SJSA1 (cell line): ENCODE results near the gene DCUN1D2. TPM values are rescaled to one million over a fixed set of nuclear protein-coding genes. Genes with fewer than 3 reads are reported as not detected.
A peak's percentile ranks its signal among the peaks of the same experiment; 100 is the strongest.

Experiments
- DNase-seq, 2 experiments: peaks; one replicate each; pipeline ENCODE4 v3.0.0-alpha.2; 2015 to 2020; ENCODE audit warnings: low spot score in 2 of 2, low read depth in 1 of 2
- H3K27ac ChIP-seq: fragments of 250-450 bp; sonication (Bioruptor Pico); 2 replicates; pipeline ENCODE4 v1.5.1; 2020; ENCODE audit warnings: mild to moderate bottlenecking, moderate library complexity
- H3K27me3 ChIP-seq: fragments of 250-450 bp; sonication (Bioruptor Pico); replicated peaks from 2 replicates; pipeline ENCODE4 v1.5.1; 2020; ENCODE audit warnings: mild to moderate bottlenecking, moderate library complexity
- H3K36me3 ChIP-seq: fragments of 250-450 bp; sonication (Bioruptor Pico); 2 replicates; pipeline ENCODE4 v1.5.1; 2020; ENCODE audit warnings: mild to moderate bottlenecking
- H3K4me1 ChIP-seq: fragments of 250-450 bp; sonication (Bioruptor Pico); replicated peaks from 2 replicates; pipeline ENCODE4 v1.6.1; 2021; ENCODE audit warnings: mild to moderate bottlenecking
- H3K4me3 ChIP-seq: fragments of 250-450 bp; sonication (Bioruptor Pico); 2 replicates; pipeline ENCODE4 v1.5.1; 2020; ENCODE audit warnings: mild to moderate bottlenecking
- H3K9me3 ChIP-seq: fragments of 250-450 bp; sonication (Bioruptor Pico); replicated peaks from 2 replicates; pipeline ENCODE4 v1.5.1; 2020; ENCODE audit warnings: mild to moderate bottlenecking
- total RNA-seq: library from RNA; depleted of rRNA; stranded (reverse); fragments of >200 nt; shearing (Covaris generic); gene quantifications from 2 replicates; pipeline ENCODE4 v1.2.3, GENCODE V29; 2014

DCUN1D2 gene
- total RNA-seq, 1 experiment from 2014 or later = 10.7 TPM

DNA sequence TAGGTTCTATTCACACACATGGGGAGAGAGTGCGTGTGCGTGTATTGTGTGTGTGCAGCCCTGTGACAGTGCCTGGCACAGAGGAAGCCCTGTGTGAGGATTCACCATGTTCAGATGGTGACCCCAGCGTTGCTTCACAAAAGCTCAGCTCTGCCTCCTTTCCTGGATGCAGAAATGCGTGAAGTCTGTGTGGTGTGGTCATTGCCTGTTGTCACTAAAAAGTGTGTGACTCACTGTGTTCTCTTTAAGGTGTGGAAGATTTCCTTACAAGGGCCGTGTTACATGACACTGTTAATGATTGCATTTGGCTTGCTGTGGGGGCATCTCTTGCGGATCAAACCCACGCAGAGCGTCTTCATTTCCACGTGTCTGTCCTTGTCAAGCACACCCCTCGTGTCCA, 19.5 kb upstream of the DCUN1D2 start:
- Histone ChIP-seq H3K27me3 (no peaks in the 10 kb centered on the region), H3K4me3 (no peak overlapping the region), H3K4me1 (no peaks in the 10 kb centered on the region), H3K36me3 (peaks cover 57% of the 10 kb centered on the region), H3K9me3 (no peaks in the 10 kb centered on the region), H3K27ac (no peak overlapping the region)
- DNase-seq = no peak

DNA sequence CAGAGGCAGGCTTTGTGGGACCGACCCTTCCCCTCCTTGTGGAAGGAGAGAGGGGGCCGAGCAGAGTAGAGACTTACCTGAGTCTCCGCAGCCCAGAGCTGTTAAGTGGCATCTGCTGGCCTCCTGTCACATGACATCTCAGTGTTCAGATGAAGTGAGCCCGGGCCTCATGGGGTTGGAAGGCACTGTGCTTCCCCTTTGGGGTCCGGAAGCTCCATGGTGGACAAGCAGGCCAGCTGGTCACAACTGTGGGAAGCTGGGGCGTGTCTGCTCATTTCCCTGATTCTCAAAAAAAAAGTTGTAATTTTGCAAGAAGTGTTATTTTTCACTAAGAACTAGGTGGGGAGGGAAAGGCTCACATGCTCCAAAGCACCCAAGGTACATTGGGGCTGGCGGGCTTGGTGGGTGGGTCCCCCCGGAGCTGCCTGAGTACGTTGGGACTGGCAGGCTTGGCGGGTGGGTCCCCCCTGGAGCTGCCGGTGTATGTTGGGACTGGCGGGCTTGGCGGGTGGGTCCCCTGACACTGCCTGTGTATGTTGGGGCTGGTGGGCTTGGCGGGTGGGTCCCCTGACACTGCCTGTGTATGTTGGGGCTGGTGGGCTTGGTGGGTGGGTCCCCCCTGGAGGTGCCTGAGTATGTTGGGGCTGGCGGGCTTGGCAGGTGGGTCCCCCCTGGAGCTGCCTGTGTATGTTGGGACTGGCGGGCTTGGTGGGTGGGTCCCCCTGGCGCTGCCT, 18.2 kb upstream of the DCUN1D2 start:
- no peak for DNase-seq
- Histone ChIP-seq H3K4me3 (no peak overlapping the region), H3K27ac (no peak overlapping the region), H3K4me1 (no peaks in the 10 kb centered on the region), H3K27me3 (no peaks in the 10 kb centered on the region), H3K36me3 (peaks cover 63% of the 10 kb centered on the region), H3K9me3 (no peaks in the 10 kb centered on the region)

DNA sequence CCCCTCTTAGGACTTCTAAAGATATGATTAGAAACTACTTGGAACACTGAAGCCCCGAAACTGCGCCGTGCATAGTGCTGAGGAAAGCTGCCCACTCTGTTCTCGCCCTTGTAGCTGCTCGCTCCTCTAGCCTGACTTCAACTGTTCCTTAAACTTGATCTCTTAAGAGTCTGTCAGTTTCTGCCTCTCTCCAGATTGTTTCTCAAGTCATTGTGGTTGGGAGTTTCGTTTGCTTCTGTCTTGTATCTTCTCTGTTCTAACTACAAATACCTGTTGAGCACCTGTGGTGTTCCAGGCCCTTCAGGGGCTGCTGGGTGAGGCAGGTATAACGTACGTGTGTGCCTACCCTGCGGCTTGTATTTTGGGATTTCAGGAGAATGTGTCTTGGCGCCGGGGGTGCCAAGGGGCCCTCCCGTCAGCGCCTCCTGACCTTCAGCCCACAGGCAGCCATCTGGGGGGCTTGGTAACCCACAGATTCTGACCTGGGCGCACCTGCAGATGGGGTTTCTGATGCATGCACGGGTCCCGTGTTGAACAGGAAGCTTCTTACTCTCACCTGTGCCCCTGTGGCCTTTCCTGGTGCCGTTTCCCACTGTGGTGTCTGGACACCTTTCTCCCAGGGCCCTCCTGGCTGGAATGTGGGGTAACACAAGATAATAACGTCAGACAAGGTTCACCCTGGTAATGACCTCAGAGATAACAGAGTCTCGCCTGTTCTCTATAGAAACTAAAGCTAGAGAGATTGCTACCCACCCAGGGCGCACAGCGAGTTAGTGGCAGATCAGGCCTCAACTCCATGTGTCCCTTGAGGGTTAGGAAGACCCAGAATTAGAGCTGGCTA, 17.2 kb upstream of the DCUN1D2 start:
- H3K9me3 ChIP-seq = no peaks in the 10 kb centered on the region
- no peak overlapping the region for H3K4me3 ChIP-seq
- H3K27ac ChIP-seq = no peak overlapping the region
- peaks cover 65% of the 10 kb centered on the region for H3K36me3 ChIP-seq
- no peaks in the 10 kb centered on the region for H3K27me3 ChIP-seq
- no peak for DNase-seq
- H3K4me1 ChIP-seq = no peaks in the 10 kb centered on the region

DNA sequence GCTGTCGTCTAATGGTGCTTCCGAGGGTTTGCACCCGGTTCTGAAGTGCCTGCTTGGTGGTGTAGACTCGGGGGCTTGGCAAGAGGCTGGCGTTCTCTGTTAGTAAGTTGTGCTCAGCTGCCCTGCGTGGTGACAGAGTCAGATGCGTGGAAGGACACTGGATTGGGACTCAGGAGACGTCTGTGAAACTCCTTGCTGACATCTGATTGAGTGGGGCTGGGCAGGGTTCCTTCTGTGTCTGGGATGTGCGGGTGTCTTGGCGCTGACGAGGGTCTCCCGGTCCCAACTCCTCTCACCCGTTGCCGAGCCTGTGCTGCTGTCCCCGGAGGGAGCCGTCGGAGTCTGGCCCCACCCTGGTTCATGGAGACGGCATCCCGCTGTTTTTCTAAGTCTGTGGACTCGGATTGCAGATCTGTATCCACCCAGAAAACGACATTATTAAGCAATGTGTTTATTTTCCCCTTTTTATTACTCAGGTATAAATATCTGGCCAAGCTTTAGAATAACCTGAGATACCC, 16.4 kb upstream of the DCUN1D2 start:
- Histone ChIP-seq H3K36me3 (peaks cover 73% of the 10 kb centered on the region), H3K9me3 (no peaks in the 10 kb centered on the region), H3K27me3 (no peaks in the 10 kb centered on the region), H3K4me1 (no peaks in the 10 kb centered on the region), H3K4me3 (no peak overlapping the region), H3K27ac (no peak overlapping the region)
- no peak for DNase-seq

DNA sequence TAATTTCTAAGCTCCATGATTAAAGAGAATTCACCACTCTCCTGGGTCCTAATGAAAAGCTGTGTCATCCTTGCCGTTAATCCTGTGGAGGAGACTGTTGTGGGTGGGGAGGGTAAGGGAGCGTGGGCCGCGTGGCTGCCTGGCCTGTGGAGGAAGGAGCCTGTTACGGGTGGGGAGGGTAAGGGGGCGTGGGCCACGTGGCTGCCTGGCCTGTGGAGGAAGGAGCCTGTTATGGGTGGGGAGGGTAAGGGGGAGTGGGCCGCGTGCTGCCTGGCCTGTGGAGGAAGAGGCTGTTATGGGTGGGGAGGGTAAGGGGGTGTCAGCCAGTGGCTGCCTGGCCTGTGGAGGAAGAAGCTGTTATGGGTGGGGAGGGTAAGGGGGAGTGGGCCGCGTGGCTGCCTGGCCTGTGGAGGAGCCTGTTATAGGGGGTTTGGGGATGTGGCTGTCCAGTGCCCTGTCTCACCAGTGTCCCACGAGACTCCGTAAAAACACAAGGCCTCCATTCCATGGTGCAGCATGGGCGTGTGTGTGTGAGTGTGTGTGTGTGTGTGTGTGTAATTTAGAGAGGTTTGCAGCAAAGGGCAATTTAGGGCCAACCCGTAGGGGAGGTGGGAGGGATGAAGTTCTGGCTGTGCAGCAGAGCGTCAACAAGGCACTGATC, 15.6 kb upstream of the DCUN1D2 start:
- no peaks in the 10 kb centered on the region for H3K4me1 ChIP-seq
- H3K27me3 ChIP-seq = no peaks in the 10 kb centered on the region
- no peak overlapping the region for H3K27ac ChIP-seq
- no peaks in the 10 kb centered on the region for H3K9me3 ChIP-seq
- H3K4me3 ChIP-seq = no peak overlapping the region
- peaks cover 75% of the 10 kb centered on the region for H3K36me3 ChIP-seq
- no peak for DNase-seq

DNA sequence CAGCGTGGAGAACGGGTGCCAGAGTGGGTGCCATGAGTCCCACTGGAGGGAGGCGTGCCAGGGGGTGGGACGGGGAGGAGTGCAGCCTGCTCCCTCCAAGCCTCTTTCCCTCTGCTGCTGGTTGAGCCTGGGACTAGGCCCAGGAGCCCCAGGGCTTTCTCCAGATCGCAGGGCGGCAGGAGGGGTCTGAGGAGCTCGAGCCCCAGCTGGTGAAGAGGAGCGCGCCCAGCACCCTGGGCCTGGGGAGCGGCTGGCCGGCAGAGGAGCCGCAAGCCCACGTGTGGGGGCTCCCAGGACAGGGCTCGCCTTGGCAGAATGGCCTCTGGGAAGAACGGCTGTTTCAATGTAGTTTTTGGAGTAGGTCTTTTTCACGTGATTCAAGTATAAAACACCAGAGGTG, 12.2 kb upstream of the DCUN1D2 start:
- no peaks in the 10 kb centered on the region for H3K27me3 ChIP-seq
- H3K27ac ChIP-seq = no peak overlapping the region
- no peaks in the 10 kb centered on the region for H3K9me3 ChIP-seq
- DNase-seq = no peak
- peaks cover 87% of the 10 kb centered on the region for H3K36me3 ChIP-seq
- H3K4me3 ChIP-seq = no peak overlapping the region
- H3K4me1 ChIP-seq = no peaks in the 10 kb centered on the region

DNA sequence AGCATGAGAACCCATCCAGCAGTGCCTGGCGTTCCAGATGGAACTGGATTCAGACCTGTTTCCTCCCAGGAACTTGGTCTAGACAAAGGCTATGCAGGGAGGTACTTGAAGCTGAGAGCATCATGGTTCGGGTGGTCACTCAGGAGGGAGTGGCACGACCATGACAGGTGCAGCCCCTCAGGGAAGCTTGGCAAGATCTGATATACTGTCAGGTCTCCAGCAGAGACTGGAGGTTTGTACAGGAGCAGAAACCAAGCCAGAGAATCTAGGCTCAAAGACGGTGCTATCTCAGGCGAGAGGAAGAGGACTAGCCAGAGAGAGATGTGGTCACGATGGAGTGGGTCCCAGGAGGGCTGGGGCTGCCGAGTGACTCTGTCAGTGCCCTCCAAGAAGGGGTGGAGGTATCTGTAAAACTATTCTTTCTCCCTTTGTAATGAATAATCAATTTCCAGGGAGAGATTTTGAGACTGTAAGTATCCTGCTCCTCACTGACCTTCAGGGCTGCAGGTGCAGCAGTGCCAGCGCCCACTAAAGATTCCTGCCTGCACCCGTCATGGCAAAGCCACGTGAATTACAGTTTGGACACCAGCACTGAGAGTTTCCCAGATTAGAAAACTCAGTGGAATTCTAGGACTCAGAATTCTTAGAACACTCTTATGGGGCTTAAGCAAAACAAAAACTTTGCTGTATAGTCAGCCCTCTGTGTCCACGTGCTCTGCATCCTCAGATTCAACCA, 10.2 kb upstream of the DCUN1D2 start:
- no peaks in the 10 kb centered on the region for H3K27me3 ChIP-seq
- H3K9me3 ChIP-seq = no peaks in the 10 kb centered on the region
- no peak overlapping the region for H3K27ac ChIP-seq
- no peaks in the 10 kb centered on the region for H3K4me1 ChIP-seq
- H3K4me3 ChIP-seq = no peak overlapping the region
- no peak for DNase-seq
- H3K36me3 ChIP-seq = peaks cover 96% of the 10 kb centered on the region

DNA sequence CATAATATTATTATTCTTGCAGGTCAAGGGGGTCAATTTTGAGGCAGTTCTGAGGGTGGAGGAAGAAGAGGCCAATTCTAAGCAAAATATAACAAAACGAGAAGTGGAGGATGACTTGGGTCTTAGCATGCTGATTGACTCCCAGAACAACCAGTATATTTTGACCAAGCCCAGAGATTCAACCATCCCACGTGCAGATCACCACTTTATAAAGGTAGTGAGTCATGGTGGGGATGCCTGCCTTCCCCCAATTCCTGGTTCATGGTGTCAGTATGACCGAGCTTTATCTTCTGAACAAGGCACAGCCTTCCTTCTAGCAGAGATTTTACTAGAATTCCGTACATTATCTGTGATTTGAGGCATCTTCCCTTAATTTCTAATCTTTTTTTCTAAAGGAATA, 9.4 kb upstream of the DCUN1D2 start:
- DNase-seq = no peak
- H3K27ac ChIP-seq = no peak overlapping the region

DNA sequence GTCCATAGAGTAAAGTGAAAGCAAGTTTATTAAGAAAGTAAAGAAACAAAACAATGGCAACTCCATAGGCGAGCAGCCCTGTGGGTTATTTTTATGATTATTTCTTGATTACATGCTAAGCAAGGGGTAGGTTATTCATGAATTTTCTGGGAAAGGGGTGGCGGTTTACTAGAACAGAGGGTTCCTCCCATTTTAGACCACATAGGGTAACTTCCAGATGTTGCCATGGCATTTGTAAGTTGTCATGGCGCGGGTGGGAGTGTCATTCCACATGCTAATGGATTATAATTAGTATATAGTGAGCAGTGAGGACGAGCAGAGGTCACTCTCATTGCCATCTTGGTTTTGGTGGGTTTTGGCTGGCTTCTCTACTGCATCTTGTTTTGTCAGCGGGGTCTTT, 8.4 kb upstream of the DCUN1D2 start:
- Histone ChIP-seq H3K9me3 (no peaks in the 10 kb centered on the region), H3K27me3 (no peaks in the 10 kb centered on the region), H3K4me1 (peaks cover 4% of the 10 kb centered on the region), H3K27ac (no peak overlapping the region), H3K4me3 (no peak overlapping the region), H3K36me3 (peaks cover 93% of the 10 kb centered on the region)
- no peak for DNase-seq

More for the DNA sequence above, 9.4 kb upstream of the DCUN1D2 start:
- peaks cover 96% of the 10 kb centered on the region for H3K36me3 ChIP-seq
- no peaks in the 10 kb centered on the region for H3K9me3 ChIP-seq
- H3K4me3 ChIP-seq = no peak overlapping the region
- no peaks in the 10 kb centered on the region for H3K4me1 ChIP-seq
- no peaks in the 10 kb centered on the region for H3K27me3 ChIP-seq

DNA sequence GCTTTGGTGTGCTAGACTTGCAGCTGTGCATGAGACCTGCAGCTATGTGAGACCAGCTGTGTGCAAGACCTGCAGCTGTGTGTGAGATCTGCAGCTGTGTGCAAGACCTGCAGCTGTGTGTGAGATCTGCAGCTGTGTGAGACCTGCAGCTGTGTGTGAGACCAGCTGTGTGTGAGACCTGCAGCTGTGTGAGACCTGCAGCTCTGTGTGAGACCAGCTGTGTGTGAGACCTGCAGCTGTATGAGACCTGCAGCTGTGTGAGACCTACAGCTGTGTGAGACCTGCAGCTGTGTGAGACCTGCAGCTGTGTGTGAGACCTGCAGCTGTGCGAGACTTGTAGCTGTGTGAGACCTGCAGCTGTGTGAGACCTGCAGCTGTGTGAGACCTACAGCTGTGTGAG, 6.7 kb upstream of the DCUN1D2 start:
- no peaks in the 10 kb centered on the region for H3K9me3 ChIP-seq
- peaks cover 85% of the 10 kb centered on the region for H3K36me3 ChIP-seq
- peaks cover 20% of the 10 kb centered on the region for H3K4me1 ChIP-seq
- DNase-seq = no peak
- no peak overlapping the region for H3K4me3 ChIP-seq
- no peaks in the 10 kb centered on the region for H3K27me3 ChIP-seq
- H3K27ac ChIP-seq = no peak overlapping the region

DNA sequence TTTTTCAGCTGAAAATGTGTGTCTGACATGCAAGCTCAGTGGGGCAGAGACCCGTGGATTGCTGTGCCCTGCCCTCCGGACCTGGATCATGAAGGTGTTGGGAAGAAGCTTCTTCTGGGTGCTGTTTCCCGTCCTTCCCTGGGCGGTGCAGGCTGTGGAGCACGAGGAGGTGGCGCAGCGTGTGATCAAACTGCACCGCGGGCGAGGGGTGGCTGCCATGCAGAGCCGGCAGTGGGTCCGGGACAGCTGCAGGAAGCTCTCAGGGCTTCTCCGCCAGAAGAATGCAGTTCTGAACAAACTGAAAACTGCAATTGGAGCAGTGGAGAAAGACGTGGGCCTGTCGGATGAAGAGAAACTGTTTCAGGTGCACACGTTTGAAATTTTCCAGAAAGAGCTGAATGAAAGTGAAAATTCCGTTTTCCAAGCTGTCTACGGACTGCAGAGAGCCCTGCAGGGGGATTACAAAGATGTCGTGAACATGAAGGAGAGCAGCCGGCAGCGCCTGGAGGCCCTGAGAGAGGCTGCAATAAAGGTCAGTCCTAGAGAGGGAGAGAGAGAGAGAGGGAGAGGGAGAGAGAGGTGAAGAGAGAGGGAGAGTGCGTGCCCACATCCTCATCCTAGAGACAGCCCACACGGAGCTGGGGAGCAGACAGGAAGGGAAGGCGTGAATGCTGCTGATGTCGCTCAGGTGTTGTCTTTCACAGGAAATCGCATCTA, 5.1 kb upstream of the DCUN1D2 start:
- no peaks in the 10 kb centered on the region for H3K27me3 ChIP-seq
- peaks cover 22% of the 10 kb centered on the region for H3K4me1 ChIP-seq
- H3K27ac ChIP-seq = no peak overlapping the region
- H3K36me3 ChIP-seq = peaks cover 73% of the 10 kb centered on the region
- no peak for DNase-seq
- H3K9me3 ChIP-seq = no peaks in the 10 kb centered on the region
- no peak overlapping the region for H3K4me3 ChIP-seq

DNA sequence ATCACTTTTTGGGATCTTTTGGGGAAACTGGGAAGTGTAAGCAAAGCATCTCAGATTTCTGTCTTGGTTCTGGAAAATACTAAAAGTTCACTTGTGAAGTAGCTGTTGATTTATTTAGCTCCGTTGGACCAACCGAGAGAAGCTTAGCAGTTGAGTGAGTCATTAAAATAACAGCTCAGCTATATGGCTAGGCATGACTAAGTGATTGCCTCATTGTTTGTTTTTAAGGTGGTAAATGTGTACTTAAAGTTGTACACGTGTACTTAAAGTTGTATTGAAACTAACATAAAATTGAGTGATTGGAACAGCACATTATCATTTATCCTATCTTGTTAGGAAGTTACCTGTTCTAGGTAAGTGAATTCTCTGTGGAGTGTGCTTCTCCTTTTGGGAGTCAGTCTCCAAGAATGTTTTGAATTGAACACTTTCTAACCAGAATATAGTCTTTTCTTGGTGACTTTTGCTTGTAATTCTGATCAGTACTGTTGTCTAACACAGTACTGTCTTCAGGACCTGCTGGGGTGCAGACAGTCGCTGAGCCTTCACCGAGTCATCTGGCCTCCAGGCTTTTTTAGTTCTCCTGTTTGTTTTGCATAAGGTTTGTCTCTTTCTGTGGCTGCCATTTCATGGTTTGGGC, 2.9 kb upstream of the DCUN1D2 start:
- Histone ChIP-seq H3K9me3 (no peaks in the 10 kb centered on the region), H3K4me1 (peaks cover 33% of the 10 kb centered on the region), H3K4me3 (no peak overlapping the region), H3K27me3 (no peaks in the 10 kb centered on the region), H3K27ac (peak overlapping the region; percentile 52), H3K36me3 (peaks cover 57% of the 10 kb centered on the region)
- DNase-seq = peak in 1 of 2 experiments; percentile 77
